OCI-LY7 (cell line): ENCODE measurements around the gene LEFTY2. TPM values are rescaled to one million over a fixed set of nuclear protein-coding genes. Genes with fewer than 3 reads are reported as not detected.

ENCODE experiments used
- BruUV-seq: library from RNA; stranded (reverse); fragments of 400-500 nt; replicated peaks from 2 replicates; lab custom pipeline; 2021; lab: Mats Ljungman, UMichigan
- CTCF ChIA-PET: fragments of 300-600 bp; sonication (Branson Sonifier 250); formaldehyde crosslinking; loops from one replicate; lab custom pipeline; 2022; ENCODE audit warnings: antibody characterized with exemption; ENCODE audit not compliant: unreplicated experiment; lab: Charles Lee
- POLR2A ChIA-PET: fragments of 300-600 bp; sonication (Branson Sonifier 250); formaldehyde crosslinking; loops from one replicate; lab custom pipeline; 2022; ENCODE audit warnings: antibody characterized with exemption; lab: Charles Lee
- DNase-seq: peaks from one replicate; pipeline ENCODE4 v3.0.0-alpha.2; 2015; ENCODE audit warnings: low spot score
- H2AFZ ChIP-seq: fragments of 200-600 bp; sonication (generic), shearing (Covaris generic); 2 replicates; pipeline ENCODE4 v1.6.1; 2014; ENCODE audit warnings: mild to moderate bottlenecking, antibody characterized with exemption, low read length, moderate library complexity
- H3K27ac ChIP-seq: fragments of 200-600 bp; sonication (generic); 2 replicates; pipeline ENCODE4 v1.5.1; 2014; ENCODE audit warnings: mixed run types, low read depth, mild to moderate bottlenecking, moderate library complexity, low read length, inconsistent platforms; ENCODE audit not compliant: poor library complexity, severe bottlenecking
- H3K36me3 ChIP-seq: fragments of 200-600 bp; sonication (generic); 2 replicates; pipeline ENCODE4 v1.6.1; 2014; ENCODE audit warnings: mild to moderate bottlenecking, antibody characterized with exemption, low read length, moderate library complexity, mixed read lengths; ENCODE audit not compliant: insufficient read depth
- H3K4me1 ChIP-seq: fragments of 200-600 bp; sonication (generic); 2 replicates; pipeline ENCODE4 v1.5.1; 2014; ENCODE audit warnings: mild to moderate bottlenecking, low read length; ENCODE audit not compliant: insufficient read depth, poor library complexity, severe bottlenecking
- H3K4me2 ChIP-seq: fragments of 200-600 bp; sonication (generic); 2 replicates; pipeline ENCODE4 v1.6.1; 2014; ENCODE audit warnings: mild to moderate bottlenecking, low read length
- H3K4me3 ChIP-seq: fragments of 200-600 bp; sonication (generic); 2 replicates; pipeline ENCODE4 v1.5.1; 2014; ENCODE audit warnings: mild to moderate bottlenecking, low read depth, low read length; ENCODE audit not compliant: poor library complexity, severe bottlenecking
- H3K79me2 ChIP-seq: fragments of 200-600 bp; sonication (generic); 2 replicates; pipeline ENCODE4 v1.6.1; 2016; ENCODE audit warnings: low read depth, mild to moderate bottlenecking, low read length, moderate library complexity, mixed read lengths; ENCODE audit not compliant: insufficient read depth
- H3K9me2 ChIP-seq: fragments of 200-600 bp; sonication (generic); 2 replicates; pipeline ENCODE4 v1.6.1; 2016; ENCODE audit warnings: mild to moderate bottlenecking, low read length, mixed read lengths; ENCODE audit not compliant: insufficient read depth
- H3K9me3 ChIP-seq: fragments of 200-600 bp; sonication (generic); 2 replicates; pipeline ENCODE4 v1.6.1; 2014; ENCODE audit warnings: mild to moderate bottlenecking, mixed run types, low read length, mixed read lengths
- H4K20me1 ChIP-seq: fragments of 200-600 bp; sonication (generic); 2 replicates; pipeline ENCODE4 v1.6.1; 2014; ENCODE audit warnings: mild to moderate bottlenecking, antibody characterized with exemption, low read length, moderate library complexity, mixed read lengths; ENCODE audit not compliant: insufficient read depth
- CTCF ChIP-seq: fragments of 200-600 bp; sonication (generic); conservative IDR thresholded peaks from 2 replicates; pipeline ENCODE4 v1.5.1; 2014; ENCODE audit warnings: mild to moderate bottlenecking, antibody characterized with exemption, low read length, moderate library complexity, mixed read lengths
- EZH2phosphoT487 ChIP-seq: fragments of 200-600 bp; sonication (generic); IDR thresholded peaks from 2 replicates; pipeline ENCODE4 v1.6.1; 2018; ENCODE audit warnings: low read depth, borderline replicate concordance, mild to moderate bottlenecking, mixed run types, antibody characterized with exemption, low read length, moderate library complexity, mixed read lengths
- intact Hi-C: fragments of 100-400 bp; cut with micrococcal nuclease; formaldehyde crosslinking; loops from one replicate; pipeline ENCODE4 v1.10.0; 2022; ENCODE audit not compliant: unreplicated experiment
- total RNA-seq, 2 experiments: library from RNA; depleted of rRNA in 1 of 2; stranded (reverse); fragments of >200 nt in 1 of 2; shearing (Covaris generic) in 1 of 2; gene quantifications; 2 replicates each; pipeline ENCODE4 v1.2.3, GENCODE V29; 2014 to 2022

LEFTY2 gene
- total RNA-seq, 2 experiments from 2014 or later: 3.8 to 7.3 TPM

- Histone ChIP-seq H3K4me1 (no peaks in the 10 kb centered on the region), H3K9me2 (no peaks in the 10 kb centered on the region), H3K4me2 (no peak overlapping the region), H3K79me2 (no peaks in the 10 kb centered on the region), H3K27ac (no peak overlapping the region), H2AFZ (no peak overlapping the region), H3K9me3 (no peaks in the 10 kb centered on the region), H3K36me3 (no peaks in the 10 kb centered on the region), H4K20me1 (no peaks in the 10 kb centered on the region), H3K4me3 (no peak overlapping the region)
- DNase-seq: no peak
- CTCF ChIA-PET: no interaction called here
- intact Hi-C loops: no loop called here
- BruUV-seq: no TSS peak
- POLR2A ChIA-PET: interaction anchor here (0.5 to 1.2 kb wide), 4 partner anchors 8 to 62 kb away, joined by 3 to 6 read pairs (median 4); partner anchors contain the start of gene TMEM63A
- TF ChIP-seq EZH2phosphoT487: no peak
- no peak for TF ChIP-seq CTCF
Measured at GRCh38 chr1:225890346-225891228, 50.4 kb downstream of the LEFTY2 start.

GRCh38 chr1:225889743-225890142 lies 51.3 kb downstream of the LEFTY2 start:
- POLR2A ChIA-PET: interaction anchor here (1.2 to 1.3 kb wide), 2 partner anchors 11 to 20 kb away, joined by 3 read pairs; no protein-coding TSS in a partner anchor
- Histone ChIP-seq H3K4me3 (no peak overlapping the region), H3K9me2 (no peaks in the 10 kb centered on the region), H3K79me2 (no peaks in the 10 kb centered on the region), H3K27ac (no peak overlapping the region), H4K20me1 (no peaks in the 10 kb centered on the region), H3K4me2 (no peak overlapping the region), H3K9me3 (no peaks in the 10 kb centered on the region), H3K4me1 (no peaks in the 10 kb centered on the region), H3K36me3 (no peaks in the 10 kb centered on the region), H2AFZ (no peak overlapping the region)
- DNase-seq: no peak
- BruUV-seq: no TSS peak
- TF ChIP-seq EZH2phosphoT487: no peak
- TF ChIP-seq CTCF: no peak
- CTCF ChIA-PET: interaction anchor here (0.6 kb wide), 1 partner anchor 189 kb away, joined by 3 read pairs; no protein-coding TSS in a partner anchor
- intact Hi-C loops: no loop called here
